ENCODE results near the gene C12orf60.
A peak's percentile ranks its signal among the peaks of the same experiment; 100 is the strongest.

The C12orf60 gene

GRCh38 chr12:14841761-14842160, 38.3 kb downstream of the C12orf60 start:
- TF ChIP-seq, protein P1, sequence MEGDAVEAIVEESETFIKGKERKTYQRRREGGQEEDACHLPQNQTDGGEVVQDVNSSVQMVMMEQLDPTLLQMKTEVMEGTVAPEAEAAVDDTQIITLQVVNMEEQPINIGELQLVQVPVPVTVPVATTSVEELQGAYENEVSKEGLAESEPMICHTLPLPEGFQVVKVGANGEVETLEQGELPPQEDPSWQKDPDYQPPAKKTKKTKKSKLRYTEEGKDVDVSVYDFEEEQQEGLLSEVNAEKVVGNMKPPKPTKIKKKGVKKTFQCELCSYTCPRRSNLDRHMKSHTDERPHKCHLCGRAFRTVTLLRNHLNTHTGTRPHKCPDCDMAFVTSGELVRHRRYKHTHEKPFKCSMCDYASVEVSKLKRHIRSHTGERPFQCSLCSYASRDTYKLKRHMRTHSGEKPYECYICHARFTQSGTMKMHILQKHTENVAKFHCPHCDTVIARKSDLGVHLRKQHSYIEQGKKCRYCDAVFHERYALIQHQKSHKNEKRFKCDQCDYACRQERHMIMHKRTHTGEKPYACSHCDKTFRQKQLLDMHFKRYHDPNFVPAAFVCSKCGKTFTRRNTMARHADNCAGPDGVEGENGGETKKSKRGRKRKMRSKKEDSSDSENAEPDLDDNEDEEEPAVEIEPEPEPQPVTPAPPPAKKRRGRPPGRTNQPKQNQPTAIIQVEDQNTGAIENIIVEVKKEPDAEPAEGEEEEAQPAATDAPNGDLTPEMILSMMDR (IDR thresholded peaks at IDR 0.05; ENCODE audit: extremely low read depth, insufficient read depth, missing control alignments) = no peak
- in situ Hi-C loops (cut with MboI; ENCODE audit: low pct_unique_long_range_greater_than_20kb, low sequenced_read_pairs, unreplicated experiment) = no loop called here
- no peak for DNase-seq (ENCODE audit: low spot score)

DNA sequence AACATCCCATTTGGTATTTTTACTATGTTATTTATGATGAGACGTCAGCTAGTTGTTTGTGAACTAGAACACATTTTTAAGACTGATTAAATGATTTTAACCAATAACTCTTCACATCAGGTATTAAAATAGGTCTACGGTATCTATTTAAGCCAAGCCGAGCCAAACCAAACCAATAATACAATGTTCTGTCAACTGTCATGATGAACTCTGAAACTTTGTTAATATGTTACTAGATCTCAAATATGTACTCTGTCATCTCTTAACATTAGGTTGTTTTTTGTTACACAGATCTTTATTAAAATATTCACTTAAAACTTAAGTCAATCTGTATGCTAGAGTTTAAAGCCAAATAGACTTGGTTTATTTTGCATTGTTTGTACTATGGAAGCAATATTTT, 38.8 kb downstream of the C12orf60 start:
- TF ChIP-seq, protein P1 (IDR thresholded peaks at IDR 0.05; ENCODE audit: extremely low read depth, insufficient read depth, missing control alignments) = no peak
- in situ Hi-C loops (cut with MboI; ENCODE audit: low pct_unique_long_range_greater_than_20kb, low sequenced_read_pairs, unreplicated experiment) = no loop called here
- DNase-seq (ENCODE audit: low spot score) = no peak

DNA sequence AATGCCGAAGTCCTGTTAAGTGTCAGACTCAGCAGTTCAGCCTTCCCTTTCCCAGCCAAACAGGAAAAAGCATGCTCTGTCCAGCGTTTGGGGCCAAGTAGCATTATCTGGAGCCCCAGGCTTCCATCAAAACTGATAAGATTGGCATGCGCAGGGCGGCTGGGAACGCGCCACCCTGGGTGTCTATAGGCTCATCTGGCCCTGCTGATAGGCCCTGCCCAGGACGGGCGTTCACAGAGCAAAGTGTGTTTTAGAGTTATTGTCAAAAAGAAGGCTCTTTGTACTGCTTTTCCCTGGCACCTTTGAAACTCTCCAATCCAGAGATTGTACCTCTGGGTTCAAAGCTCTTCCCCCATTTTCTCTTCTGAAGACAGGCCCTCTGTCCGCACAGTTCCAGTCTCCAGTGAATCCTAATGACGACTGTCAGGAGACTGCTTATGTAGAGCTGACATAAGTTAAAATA, 40.0 kb downstream of the C12orf60 start, which contains the start of gene ART4:
TSS of gene ART4 (minus strand) at position 102 of the 463 bp plus-strand sequence. CDS start 413 bp downstream, outside the sequence.
- in situ Hi-C loops (cut with MboI; ENCODE audit: low pct_unique_long_range_greater_than_20kb, low sequenced_read_pairs, unreplicated experiment) = no loop called here
- TF ChIP-seq, protein P1 (IDR thresholded peaks at IDR 0.05; ENCODE audit: extremely low read depth, insufficient read depth, missing control alignments) = no peak
- no peak for DNase-seq (ENCODE audit: low spot score)

GRCh38 chr12:14844401-14844800, 40.9 kb downstream of the C12orf60 start:
- TF ChIP-seq, protein P1 (IDR thresholded peaks at IDR 0.05; ENCODE audit: extremely low read depth, insufficient read depth, missing control alignments) = no peak
- in situ Hi-C loops (cut with MboI; ENCODE audit: low pct_unique_long_range_greater_than_20kb, low sequenced_read_pairs, unreplicated experiment) = no loop called here
- DNase-seq (ENCODE audit: low spot score) = no peak

DNA sequence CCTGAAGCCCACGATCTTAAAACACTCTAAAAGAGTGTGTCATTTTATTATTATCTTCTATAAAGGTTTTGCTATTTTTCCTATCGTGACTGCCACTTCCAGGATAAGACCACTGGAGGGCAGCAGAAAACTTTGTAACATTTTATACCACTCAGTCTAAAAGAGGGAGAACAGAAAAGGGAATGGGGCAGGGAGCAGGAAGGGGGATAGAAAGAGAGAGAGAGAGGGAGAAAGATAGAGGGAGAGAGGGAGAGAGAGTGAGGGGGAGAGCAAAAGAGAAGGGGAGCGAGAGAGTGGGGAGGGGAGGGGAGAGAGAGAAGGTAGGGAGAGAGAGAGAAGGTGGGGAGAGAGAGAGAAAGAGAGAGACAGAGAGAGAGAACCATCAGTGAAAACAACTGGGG, 41.9 kb downstream of the C12orf60 start:
- in situ Hi-C loops (cut with MboI; ENCODE audit: low pct_unique_long_range_greater_than_20kb, low sequenced_read_pairs, unreplicated experiment) = loop anchor here (5.0 kb wide), 1 partner anchor 152 kb away; no protein-coding TSS in a partner anchor
- TF ChIP-seq, protein P1 (IDR thresholded peaks at IDR 0.05; ENCODE audit: extremely low read depth, insufficient read depth, missing control alignments) = peak; percentile 79
- peak; percentile 58 for DNase-seq (ENCODE audit: low spot score)

GRCh38 chr12:14846042-14846587, 42.6 kb downstream of the C12orf60 start:
- in situ Hi-C loops (cut with MboI; ENCODE audit: low pct_unique_long_range_greater_than_20kb, low sequenced_read_pairs, unreplicated experiment) = loop anchor here (5.0 kb wide), 1 partner anchor 151 kb away; no protein-coding TSS in a partner anchor
- DNase-seq (ENCODE audit: low spot score) = no peak
- TF ChIP-seq, protein P1 (IDR thresholded peaks at IDR 0.05; ENCODE audit: extremely low read depth, insufficient read depth, missing control alignments) = no peak
